DLD1 (cell line): ENCODE measurements around the gene RAB31.

Experiments
- in situ Hi-C: cut with HindIII; loops from 2 replicates; pipeline ENCODE4 v1.10.0; 2017; ENCODE audit warnings: low sequenced_read_pairs

RAB31 gene

GRCh38 chr18:9690418-9691188 is 17.5 kb upstream of the RAB31 start:
- in situ Hi-C loops = no loop called here

GRCh38 chr18:9691235-9691634 is 16.9 kb upstream of the RAB31 start:
- in situ Hi-C loops = no loop called here

GRCh38 chr18:9694174-9694573 is 13.9 kb upstream of the RAB31 start:
- in situ Hi-C loops = no loop called here

- in situ Hi-C loops = no loop called here
Observed at GRCh38 chr18:9694952-9695495, 13.1 kb upstream of the RAB31 start.

- in situ Hi-C loops = no loop called here
Observed at GRCh38 chr18:9695605-9696004, 12.5 kb upstream of the RAB31 start.

GRCh38 chr18:9696112-9696511 is 12.0 kb upstream of the RAB31 start:
- in situ Hi-C loops = no loop called here

GRCh38 chr18:9696701-9697100 is 11.4 kb upstream of the RAB31 start:
- in situ Hi-C loops = no loop called here

- in situ Hi-C loops = no loop called here
Observed at GRCh38 chr18:9697121-9697520, 11.0 kb upstream of the RAB31 start.

- in situ Hi-C loops = no loop called here
Observed at GRCh38 chr18:9698497-9698896, 9.6 kb upstream of the RAB31 start.

- in situ Hi-C loops = no loop called here
Observed at GRCh38 chr18:9700261-9700796, 7.8 kb upstream of the RAB31 start.

- in situ Hi-C loops = no loop called here
Observed at GRCh38 chr18:9701609-9702349, 6.3 kb upstream of the RAB31 start.

GRCh38 chr18:9704233-9705118 is 3.6 kb upstream of the RAB31 start:
- in situ Hi-C loops = no loop called here

GRCh38 chr18:9705183-9705829 is 2.8 kb upstream of the RAB31 start:
- in situ Hi-C loops = no loop called here

- in situ Hi-C loops = no loop called here
Observed at GRCh38 chr18:9706081-9706935, 1.8 kb upstream of the RAB31 start.

- in situ Hi-C loops = no loop called here
Observed at GRCh38 chr18:9707381-9708056, 582 bp upstream of the RAB31 start.

GRCh38 chr18:9708434-9709303 is 568 bp downstream of the RAB31 start:
- in situ Hi-C loops = no loop called here

- in situ Hi-C loops = no loop called here
Observed at GRCh38 chr18:9709304-9709877, 1.3 kb downstream of the RAB31 start.

GRCh38 chr18:9710037-9710436 is 1.9 kb downstream of the RAB31 start:
- in situ Hi-C loops = no loop called here
